Activated T-helper 2 cell treated with anti-CD3 and anti-CD28 coated beads, Interferon-gamma antibody, Interleukin-2, Interleukin-4, amounts not matched to agents 10 μg/mL and 5 μg/mL and 100 μg/mL, durations not matched to agents 14 hours and 24 hours and 36 hours (primary cell): ENCODE data around the gene CENPX. TPM values are rescaled to one million over a fixed set of nuclear protein-coding genes. Genes with fewer than 3 reads are reported as not detected.

Experiments
- DNase-seq: peaks from one replicate; pipeline ENCODE4 v3.0.0; 2021; ENCODE audit warnings: low spot score
- H3K27ac Mint-ChIP-seq: one replicate; pipeline ENCODE4 v1.8.0; 2021; ENCODE audit warnings: mixed read lengths
- H3K27me3 Mint-ChIP-seq: one replicate; pipeline ENCODE4 v1.8.0; 2021; ENCODE audit warnings: low read depth, mixed read lengths
- H3K36me3 Mint-ChIP-seq: one replicate; pipeline ENCODE4 v1.8.0; 2021; ENCODE audit warnings: low read depth, mixed read lengths
- H3K4me1 Mint-ChIP-seq: one replicate; pipeline ENCODE4 v1.8.0; 2021; ENCODE audit warnings: low read depth, mixed read lengths
- H3K4me3 Mint-ChIP-seq: one replicate; pipeline ENCODE4 v1.8.0; 2021; ENCODE audit warnings: low read depth, mild to moderate bottlenecking, moderate library complexity, mixed read lengths
- H3K9me3 Mint-ChIP-seq: one replicate; pipeline ENCODE4 v1.8.0; 2021; ENCODE audit warnings: mixed read lengths
- intact Hi-C: fragments of 100-400 bp; cut with micrococcal nuclease; formaldehyde crosslinking; loops from one replicate; pipeline ENCODE4 v1.15.1; 2023
- total RNA-seq: library from RNA; stranded (reverse); gene quantifications from 2 replicates; pipeline ENCODE4 v1.2.3, GENCODE V29; 2022

Gene CENPX
- total RNA-seq, 1 donor from 2014 or later: 88.3 TPM

DNA sequence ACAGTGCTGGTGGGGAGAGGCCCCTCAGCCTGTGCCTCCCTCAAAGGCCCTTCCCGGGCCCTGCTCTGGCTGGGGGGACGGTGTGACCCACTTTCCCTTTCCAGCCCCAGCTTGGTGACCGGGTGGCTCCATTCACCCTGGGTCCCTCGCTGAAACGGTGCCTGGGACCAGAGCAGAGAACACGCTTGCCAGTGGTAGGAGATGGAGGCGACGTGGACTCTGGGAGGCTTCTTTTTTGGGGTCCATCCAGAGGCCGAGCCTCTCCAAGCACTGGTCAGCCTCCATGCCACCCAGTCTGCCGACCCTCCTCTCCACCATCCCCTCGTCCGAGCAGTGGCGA is 7.7 kb downstream of the CENPX start:
- intact Hi-C loops: no loop called here
- Mint-ChIP-seq H3K4me3 (no peak overlapping the region), H3K36me3 (peaks cover 7% of the 10 kb centered on the region), H3K4me1 (no peaks in the 10 kb centered on the region), H3K27ac (no peak overlapping the region), H3K27me3 (no peaks in the 10 kb centered on the region), H3K9me3 (no peaks in the 10 kb centered on the region)
- DNase-seq: no peak

DNA sequence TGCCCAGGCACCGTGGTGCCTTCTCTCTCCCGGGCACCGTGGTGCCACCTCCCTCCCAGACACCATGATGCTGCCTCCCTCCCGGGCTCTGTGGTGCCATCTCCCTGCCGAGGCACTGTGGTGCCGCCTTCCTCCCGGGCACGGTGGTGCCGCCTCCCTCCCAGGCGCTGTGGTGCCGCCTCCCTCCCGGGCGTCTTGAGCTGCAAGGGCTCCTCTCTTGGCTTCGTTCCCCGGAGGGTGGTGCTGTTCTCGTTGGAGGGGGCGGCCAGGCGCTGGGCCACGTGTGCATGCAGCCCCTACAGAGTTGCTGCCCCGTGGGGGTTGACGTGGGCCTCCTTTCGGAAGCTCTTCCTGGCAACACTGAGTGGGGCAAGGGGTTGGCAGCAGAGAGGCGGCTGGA is 8.2 kb downstream of the CENPX start:
- H3K9me3 Mint-ChIP-seq: no peaks in the 10 kb centered on the region
- H3K27me3 Mint-ChIP-seq: no peaks in the 10 kb centered on the region
- intact Hi-C loops: no loop called here
- H3K4me3 Mint-ChIP-seq: no peak overlapping the region
- no peak for DNase-seq
- peaks cover 7% of the 10 kb centered on the region for H3K36me3 Mint-ChIP-seq
- H3K4me1 Mint-ChIP-seq: no peaks in the 10 kb centered on the region
- H3K27ac Mint-ChIP-seq: no peak overlapping the region

DNA sequence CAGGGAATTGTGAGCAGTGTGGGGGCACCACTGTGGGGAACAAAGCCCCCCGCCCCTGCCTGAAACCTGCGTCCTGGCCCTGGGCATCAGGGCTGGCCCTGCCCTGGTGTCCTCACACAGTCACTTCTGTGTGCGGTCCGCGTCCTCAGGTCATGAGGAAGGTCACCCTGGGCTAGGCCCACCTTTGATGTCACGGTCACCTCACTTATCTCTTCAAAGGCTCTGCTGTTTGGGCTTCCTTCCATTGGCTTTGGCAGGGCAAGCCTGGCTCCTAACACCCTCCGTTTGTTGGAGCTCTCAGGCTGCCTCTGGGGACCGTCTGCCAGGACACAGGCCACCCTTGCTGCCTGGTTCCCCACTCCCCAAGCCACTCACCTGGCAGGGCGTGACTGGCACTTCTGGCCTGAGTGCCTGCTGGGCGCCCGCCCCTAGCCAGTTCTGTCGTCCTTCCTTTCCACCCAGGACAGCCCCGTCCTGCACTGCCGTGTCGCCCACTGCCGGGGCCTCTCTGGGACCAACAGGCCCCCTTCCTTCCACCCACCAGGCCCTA is 8.8 kb downstream of the CENPX start:
- no peak overlapping the region for H3K27ac Mint-ChIP-seq
- peaks cover 6% of the 10 kb centered on the region for H3K36me3 Mint-ChIP-seq
- no peaks in the 10 kb centered on the region for H3K4me1 Mint-ChIP-seq
- H3K9me3 Mint-ChIP-seq: no peaks in the 10 kb centered on the region
- no peak for DNase-seq
- no peak overlapping the region for H3K4me3 Mint-ChIP-seq
- intact Hi-C loops: no loop called here
- no peaks in the 10 kb centered on the region for H3K27me3 Mint-ChIP-seq

DNA sequence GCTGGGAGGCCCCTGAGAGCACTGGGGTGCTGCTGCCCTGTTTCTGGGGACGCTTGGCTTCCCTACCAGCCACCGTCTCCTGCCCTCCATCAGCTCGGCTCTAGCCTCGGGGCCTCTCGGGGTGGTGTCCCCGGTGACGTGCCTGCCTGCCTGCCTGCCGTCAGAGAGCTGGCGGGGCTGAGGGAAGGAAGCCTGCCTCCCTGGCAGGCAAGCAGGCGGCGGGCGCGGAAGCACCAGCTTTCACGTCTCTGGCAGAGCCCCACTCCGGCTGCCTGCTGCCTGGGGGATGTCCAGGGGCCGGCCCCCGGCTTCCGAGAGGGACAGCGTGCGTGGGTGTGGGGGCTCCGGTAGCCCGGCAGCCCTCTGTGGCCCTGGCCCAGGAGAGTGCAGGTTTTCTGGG is 9.3 kb downstream of the CENPX start:
- H3K4me3 Mint-ChIP-seq: no peak overlapping the region
- no peaks in the 10 kb centered on the region for H3K9me3 Mint-ChIP-seq
- H3K36me3 Mint-ChIP-seq: peaks cover 1% of the 10 kb centered on the region
- DNase-seq: no peak
- no peaks in the 10 kb centered on the region for H3K27me3 Mint-ChIP-seq
- no peaks in the 10 kb centered on the region for H3K4me1 Mint-ChIP-seq
- H3K27ac Mint-ChIP-seq: no peak overlapping the region
- intact Hi-C loops: no loop called here

DNA sequence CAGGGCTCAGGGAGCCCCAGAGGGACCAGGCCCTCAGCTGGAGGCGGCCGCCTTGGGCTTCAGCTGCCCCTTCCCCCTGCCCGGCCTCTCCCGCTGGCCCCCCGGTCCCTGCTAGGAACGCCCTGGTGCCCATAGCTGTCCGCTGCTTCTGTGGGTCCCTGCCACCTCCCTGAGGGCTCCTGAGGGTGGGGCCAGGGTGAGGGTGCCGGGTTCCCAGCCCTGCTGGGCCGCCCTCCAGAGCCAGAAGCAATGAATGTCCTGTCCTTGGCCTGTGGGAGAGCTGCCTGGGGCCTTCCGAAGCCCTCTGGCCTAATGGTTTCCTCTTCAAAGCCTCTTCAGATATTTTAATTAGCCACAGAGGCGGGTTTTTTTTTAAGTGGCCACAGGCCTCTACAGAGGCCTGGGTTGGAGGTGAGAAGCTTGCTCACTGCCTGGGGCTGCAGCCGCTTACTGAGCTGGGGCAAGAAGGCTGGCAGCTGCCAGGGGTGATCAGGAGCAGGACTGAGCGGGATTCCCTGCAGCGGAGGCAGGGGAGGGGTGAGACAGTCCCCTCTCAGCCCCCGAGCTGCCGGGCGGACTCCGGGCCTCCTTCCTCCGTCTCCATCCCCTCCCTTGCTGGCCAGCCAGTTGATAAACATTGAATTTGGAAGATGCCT is 9.9 kb downstream of the CENPX start:
- Mint-ChIP-seq H3K4me3 (no peak overlapping the region), H3K9me3 (no peaks in the 10 kb centered on the region), H3K4me1 (no peaks in the 10 kb centered on the region), H3K27me3 (no peaks in the 10 kb centered on the region), H3K36me3 (no peaks in the 10 kb centered on the region), H3K27ac (no peak overlapping the region)
- DNase-seq: no peak
- intact Hi-C loops: no loop called here

DNA sequence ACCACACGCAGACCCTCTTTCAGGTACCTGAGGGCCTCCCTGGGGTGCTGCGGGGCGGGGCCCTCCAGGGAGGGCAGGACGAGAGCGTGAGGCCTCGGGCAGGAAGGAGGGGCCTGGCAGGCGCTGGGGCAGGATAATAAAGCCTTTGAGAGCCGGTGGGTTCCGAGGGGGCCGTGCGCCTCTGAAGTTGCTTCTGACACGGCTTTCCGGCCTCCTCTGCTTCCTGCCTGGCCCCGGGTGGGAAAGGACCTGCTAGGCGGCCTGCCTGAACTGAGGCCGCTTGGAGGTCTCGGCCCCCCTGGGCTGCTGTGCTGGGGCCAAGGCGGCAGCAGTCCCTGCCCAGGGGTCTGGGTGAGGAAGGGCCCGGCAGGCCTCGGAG is 10.4 kb downstream of the CENPX start:
- no peaks in the 10 kb centered on the region for H3K4me1 Mint-ChIP-seq
- no peak overlapping the region for H3K4me3 Mint-ChIP-seq
- no peak overlapping the region for H3K27ac Mint-ChIP-seq
- DNase-seq: no peak
- no peaks in the 10 kb centered on the region for H3K36me3 Mint-ChIP-seq
- no peaks in the 10 kb centered on the region for H3K27me3 Mint-ChIP-seq
- no peaks in the 10 kb centered on the region for H3K9me3 Mint-ChIP-seq
- intact Hi-C loops: no loop called here

DNA sequence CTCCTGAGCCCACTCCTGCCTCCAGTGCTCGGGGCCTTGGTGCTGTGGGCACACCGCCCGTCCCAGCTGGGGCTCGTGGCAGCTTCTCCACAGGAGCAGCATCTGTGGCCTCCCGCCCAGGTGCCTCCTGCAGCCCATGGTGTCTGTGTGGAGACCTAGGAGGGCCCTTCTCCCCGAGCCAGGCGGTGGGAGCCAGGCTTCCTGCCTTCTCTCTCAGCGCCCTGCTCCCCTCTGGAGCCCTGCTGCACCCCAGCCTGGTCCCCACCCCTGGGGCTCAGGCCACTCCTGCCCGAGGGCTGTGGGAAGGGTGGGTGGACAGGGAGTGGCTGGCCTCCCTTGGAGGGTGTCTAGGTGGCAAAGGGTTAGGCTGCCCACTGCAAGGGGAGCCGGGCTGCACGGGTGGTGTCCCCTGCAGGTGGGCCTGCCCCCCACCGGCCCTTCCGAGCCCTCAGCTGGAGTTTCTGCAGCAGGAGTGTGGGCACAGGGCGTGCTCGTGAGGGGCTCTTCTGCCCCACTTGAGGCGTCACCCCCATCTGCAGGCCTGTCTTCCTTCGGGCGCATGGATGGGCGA is 11.0 kb downstream of the CENPX start:
- H3K9me3 Mint-ChIP-seq: no peaks in the 10 kb centered on the region
- no peaks in the 10 kb centered on the region for H3K4me1 Mint-ChIP-seq
- no peak for DNase-seq
- H3K27ac Mint-ChIP-seq: no peak overlapping the region
- H3K27me3 Mint-ChIP-seq: no peaks in the 10 kb centered on the region
- H3K36me3 Mint-ChIP-seq: no peaks in the 10 kb centered on the region
- H3K4me3 Mint-ChIP-seq: no peak overlapping the region
- intact Hi-C loops: no loop called here

DNA sequence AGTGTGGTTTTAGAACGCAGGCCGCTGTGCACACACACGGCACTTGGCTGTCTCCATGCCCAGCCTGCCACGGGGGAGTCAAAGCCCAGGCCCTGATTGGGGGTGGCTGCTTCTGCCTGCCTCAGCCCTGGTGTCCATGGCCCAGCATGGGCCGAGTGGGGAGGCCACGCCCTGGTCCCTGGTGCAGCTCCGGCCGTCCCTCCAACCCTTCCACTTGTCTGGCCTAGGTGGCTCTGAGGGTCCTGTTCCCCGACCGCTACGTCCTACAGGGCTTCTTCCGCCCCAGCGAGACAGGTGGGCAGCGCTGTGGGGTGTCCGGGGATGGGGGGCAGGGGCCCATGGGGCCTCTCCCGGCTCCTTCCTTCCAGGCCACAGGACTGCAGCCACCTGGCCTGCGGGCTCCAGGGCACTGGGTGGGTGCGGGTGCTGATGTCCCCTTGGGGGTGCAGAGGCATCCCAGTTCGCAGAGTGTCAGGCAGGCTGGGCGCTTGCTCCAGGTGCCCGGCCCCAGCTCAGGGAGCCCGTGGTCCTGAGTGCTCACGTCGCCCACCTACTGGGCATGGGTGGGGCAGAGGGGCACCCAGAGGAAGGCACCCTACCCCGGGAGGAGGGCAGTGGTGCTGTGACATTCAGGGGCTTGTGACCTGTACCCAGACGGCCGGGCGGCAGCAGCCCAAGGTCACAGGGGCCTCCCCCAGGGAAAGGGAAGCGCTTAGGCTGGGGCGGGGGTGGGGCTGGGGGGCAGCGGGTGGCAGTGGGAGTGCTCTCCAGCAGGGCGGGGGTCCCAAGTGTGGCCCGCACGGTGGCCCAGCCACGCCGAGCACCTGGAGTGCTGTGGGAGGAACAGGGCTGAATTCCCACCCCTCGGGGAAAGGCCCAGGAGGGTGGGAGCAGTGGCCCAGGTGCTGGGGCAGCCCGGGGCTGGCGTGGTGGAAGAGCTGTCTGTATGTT is 11.8 kb downstream of the CENPX start:
- H3K9me3 Mint-ChIP-seq: no peaks in the 10 kb centered on the region
- no peak overlapping the region for H3K27ac Mint-ChIP-seq
- no peaks in the 10 kb centered on the region for H3K36me3 Mint-ChIP-seq
- no peaks in the 10 kb centered on the region for H3K4me1 Mint-ChIP-seq
- intact Hi-C loops: no loop called here
- no peak for DNase-seq
- H3K27me3 Mint-ChIP-seq: no peaks in the 10 kb centered on the region
- no peak overlapping the region for H3K4me3 Mint-ChIP-seq

DNA sequence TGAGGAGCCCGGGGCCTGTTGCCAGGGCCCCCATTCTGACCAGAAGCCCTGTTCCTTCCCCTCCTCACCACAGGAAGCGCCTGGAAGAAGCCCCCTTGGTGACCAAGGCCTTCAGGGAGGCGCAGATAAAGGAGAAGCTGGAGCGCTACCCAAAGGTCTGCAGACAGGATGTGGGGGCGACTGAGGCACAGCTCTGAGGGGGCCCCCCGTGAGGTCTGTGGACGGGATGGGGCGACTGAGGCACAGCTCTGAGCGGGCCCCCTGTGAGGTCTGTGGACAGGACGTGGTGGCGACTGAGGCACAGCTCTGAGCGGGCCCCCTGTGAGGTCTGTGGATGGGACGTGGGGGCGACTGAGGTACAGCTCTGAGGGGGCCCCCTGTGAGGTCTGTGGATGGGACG is 13.3 kb downstream of the CENPX start:
- H3K4me3 Mint-ChIP-seq: no peak overlapping the region
- H3K27me3 Mint-ChIP-seq: no peaks in the 10 kb centered on the region
- intact Hi-C loops: no loop called here
- no peak overlapping the region for H3K27ac Mint-ChIP-seq
- H3K9me3 Mint-ChIP-seq: no peaks in the 10 kb centered on the region
- H3K4me1 Mint-ChIP-seq: no peaks in the 10 kb centered on the region
- no peaks in the 10 kb centered on the region for H3K36me3 Mint-ChIP-seq
- no peak for DNase-seq

DNA sequence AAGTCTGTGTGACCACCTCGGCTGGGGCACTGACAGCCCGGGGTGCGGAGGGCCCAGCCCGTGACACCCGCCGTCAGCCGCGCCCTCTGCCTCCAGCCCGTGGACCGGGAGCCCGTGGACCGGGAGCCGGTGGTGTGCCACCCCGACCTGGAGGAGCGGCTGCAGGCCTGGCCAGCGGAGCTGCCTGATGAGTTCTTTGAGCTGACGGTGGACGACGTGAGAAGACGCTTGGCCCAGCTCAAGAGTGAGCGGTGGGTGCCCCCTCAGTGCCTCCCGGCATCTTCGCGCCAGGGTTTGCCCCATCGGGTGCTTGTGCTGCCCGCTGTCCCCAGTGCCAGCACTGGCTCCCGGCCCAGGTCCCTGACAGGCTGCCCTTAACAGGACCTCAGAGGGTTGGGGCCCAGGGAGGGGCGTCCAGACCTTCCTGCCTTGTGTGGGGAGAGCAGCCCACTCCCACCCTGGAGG is 13.7 kb downstream of the CENPX start:
- intact Hi-C loops: no loop called here
- Mint-ChIP-seq H3K9me3 (no peaks in the 10 kb centered on the region), H3K36me3 (no peaks in the 10 kb centered on the region), H3K4me1 (no peaks in the 10 kb centered on the region), H3K27me3 (no peaks in the 10 kb centered on the region), H3K4me3 (no peak overlapping the region), H3K27ac (no peak overlapping the region)
- no peak for DNase-seq

DNA sequence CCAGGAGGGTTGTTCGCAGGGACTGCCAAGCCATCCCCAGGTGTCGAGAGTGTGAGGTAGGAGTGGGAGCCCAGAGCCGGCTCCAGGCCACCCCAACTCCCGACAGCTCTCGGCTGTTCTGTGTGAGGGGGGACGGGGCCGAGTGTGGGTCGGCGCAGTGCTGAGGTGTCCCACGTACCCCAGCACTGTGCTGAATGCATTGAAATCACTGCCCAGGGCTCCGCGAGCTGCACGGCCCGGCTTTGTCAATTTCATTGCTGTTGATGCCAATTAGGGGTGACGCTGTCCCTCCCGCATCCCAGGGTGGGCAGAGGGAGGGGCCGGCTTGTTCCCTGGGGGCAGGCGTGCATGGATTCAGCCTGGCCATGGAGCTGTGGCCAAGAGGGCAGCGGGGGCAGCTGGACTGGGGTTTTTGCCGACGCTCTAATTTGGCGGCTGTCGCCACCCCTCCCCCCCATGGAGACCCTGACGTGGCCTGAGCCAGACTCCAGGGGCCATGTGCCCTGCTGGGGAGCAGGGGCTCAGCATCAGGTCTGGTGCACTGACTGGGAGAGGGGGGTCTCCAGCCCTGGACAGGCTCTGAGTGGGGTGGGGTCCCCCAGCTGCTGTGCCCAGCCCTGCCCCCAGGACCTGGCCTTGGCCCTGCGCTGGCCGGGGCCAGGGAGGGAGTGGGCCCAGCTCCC is 14.3 kb downstream of the CENPX start:
- DNase-seq: no peak
- H3K4me3 Mint-ChIP-seq: no peak overlapping the region
- no peaks in the 10 kb centered on the region for H3K9me3 Mint-ChIP-seq
- H3K27ac Mint-ChIP-seq: no peak overlapping the region
- no peaks in the 10 kb centered on the region for H3K4me1 Mint-ChIP-seq
- no peaks in the 10 kb centered on the region for H3K36me3 Mint-ChIP-seq
- intact Hi-C loops: no loop called here
- no peaks in the 10 kb centered on the region for H3K27me3 Mint-ChIP-seq

DNA sequence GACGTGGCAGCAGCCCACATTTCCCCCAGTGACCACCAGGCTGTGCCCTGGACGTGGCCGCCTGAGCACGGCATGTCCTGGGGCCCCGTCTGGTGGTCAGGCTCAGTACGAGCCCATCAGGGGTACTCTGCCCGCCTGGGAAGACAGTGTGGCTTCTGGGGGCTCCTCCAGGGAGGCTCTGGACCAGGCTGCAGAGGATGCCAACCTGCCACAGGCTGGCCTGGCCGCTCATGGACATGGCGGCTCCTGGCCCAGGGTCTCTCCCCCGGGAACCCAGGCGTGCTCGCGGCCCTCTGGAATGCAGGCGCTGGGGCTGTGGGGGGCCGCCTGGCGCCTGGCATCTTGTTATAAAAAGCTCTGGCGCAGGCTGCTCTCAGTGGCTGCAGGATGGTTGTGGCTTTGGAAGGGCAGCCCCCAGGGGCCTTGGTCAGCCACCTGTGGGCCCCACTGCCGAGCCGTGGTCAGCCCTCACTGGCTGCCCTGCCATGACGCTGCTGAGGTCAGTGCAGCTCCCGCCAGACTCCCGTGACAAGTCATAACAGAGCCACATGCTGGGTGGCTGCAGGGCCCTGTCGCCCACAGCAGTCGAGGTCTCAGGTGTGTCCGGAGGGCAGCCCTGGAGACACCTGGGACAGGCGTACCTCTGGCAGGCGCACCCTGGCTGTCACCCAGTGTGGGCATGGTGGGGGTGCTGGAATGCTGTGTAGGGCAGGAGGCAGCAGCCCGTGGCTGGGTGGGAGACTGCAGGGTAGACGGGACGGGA is 15.0 kb downstream of the CENPX start:
- Mint-ChIP-seq H3K9me3 (no peaks in the 10 kb centered on the region), H3K27me3 (no peaks in the 10 kb centered on the region), H3K4me1 (no peaks in the 10 kb centered on the region), H3K4me3 (no peak overlapping the region), H3K36me3 (no peaks in the 10 kb centered on the region), H3K27ac (no peak overlapping the region)
- DNase-seq: no peak
- intact Hi-C loops: no loop called here
